Neural cell (in vitro differentiated cells): Measurements from ENCODE around the gene TIAM1.

Experiments used
- CTCF ChIP-seq: fragments of 450-650 bp; IDR thresholded peaks from 2 replicates; pipeline ENCODE4 v1.5.1; 2014; ENCODE audit warnings: antibody characterized with exemption, mild to moderate bottlenecking, moderate library complexity; ENCODE audit not compliant: poor library complexity, severe bottlenecking
- EP300 ChIP-seq: fragments of 450-650 bp; conservative IDR thresholded peaks from 2 replicates; pipeline ENCODE4 v1.6.1; 2014; ENCODE audit warnings: antibody characterized with exemption, mild to moderate bottlenecking, moderate library complexity; ENCODE audit not compliant: poor library complexity, severe bottlenecking
- EZH2 ChIP-seq: fragments of 200-600, 300-800 bp; shearing (Covaris generic), sonication (generic); IDR thresholded peaks from 2 replicates; pipeline ENCODE4 v1.6.1; 2014; ENCODE audit warnings: antibody characterized with exemption, low read length, borderline replicate concordance, mild to moderate bottlenecking; ENCODE audit not compliant: insufficient read depth, poor library complexity, severe bottlenecking
- REST ChIP-seq: IDR thresholded peaks from 2 replicates; pipeline ENCODE4 v1.6.1; 2012; ENCODE audit warnings: borderline replicate concordance
- SMC3 ChIP-seq: fragments of 450-650 bp; conservative IDR thresholded peaks from 2 replicates; pipeline ENCODE4 v1.6.1; 2014; ENCODE audit warnings: antibody characterized with exemption, mild to moderate bottlenecking, moderate library complexity; ENCODE audit not compliant: poor library complexity
- TAF1 ChIP-seq: IDR thresholded peaks from 2 replicates; pipeline ENCODE4 v1.6.1; 2012; ENCODE audit warnings: low read depth

- TF ChIP-seq SMC3 (no peak), CTCF (no peak), EZH2 (no peak), EP300 (no peak), REST (no peak), TAF1 (no peak)
Observed at GRCh38 chr21:31286621-31287020, 57.4 kb downstream of the TIAM1 start.
